Measurements from ENCODE around the gene MT1HL1. TPM values are rescaled to one million over a fixed set of nuclear protein-coding genes. Genes with fewer than 3 reads are reported as not detected.

The MT1HL1 gene
- total and polyA plus RNA-seq, 2 of the 8 experiments (the other 6 are each of a cell fraction or from before 2014, with no cell fraction given) = not detected

GRCh38 chr1:236980673-236981072, 23.6 kb downstream of the MT1HL1 start:
- H2BK20ac ChIP-seq (ENCODE audit: low read length) = no peak overlapping the region
- H3K23me2 ChIP-seq (ENCODE audit: low read depth, low read length) = no peaks in the 10 kb centered on the region; the same call in 1 of the 2 replicates
- 91% methylated on average over 6 of the region's 6 CpGs; no CpG with 5 or more reads in 1 of the 2 experiments for WGBS, 2 experiments (ENCODE audit: extremely low coverage in 1 of 2, insufficient coverage in 1 of 2, insufficient read length in 1 of 2, insufficient replicate concordance in 2 of 2, low coverage in 1 of 2, low lambda C conversion rate in 2 of 2, missing lambda C conversion rate in 1 of 2)
- H3K14ac ChIP-seq (ENCODE audit: insufficient read length) = no peak overlapping the region
- CTCF ChIA-PET (ENCODE audit: partially characterized antibody) = interaction anchor here (0.6 to 1.7 kb wide), 11 partner anchors 10 to 581 kb away, joined by 3 to 8 read pairs (median 5); partner anchors contain the start of gene RYR2
- H3K4me3 ChIP-seq (ENCODE audit: extremely low read depth in 1 of 4, insufficient read depth in 2 of 4, low read depth in 3 of 4, low read length in 4 of 4) = no peak overlapping the region
- H3K23ac ChIP-seq (ENCODE audit: insufficient read length) = no peak overlapping the region
- no peak for FAIRE-seq
- POLR2A ChIA-PET (ENCODE audit: partially characterized antibody) = no interaction called here
- TF ChIP-seq EZH2 (IDR thresholded peaks at IDR 0.05; ENCODE audit: low read depth, low read length, severe bottlenecking) (no peak), RXRA (IDR thresholded peaks at IDR 0.05; ENCODE audit: insufficient read depth, low read depth, low read length) (no peak), CHD1 (IDR thresholded peaks at IDR 0.05; ENCODE audit: low read depth, low read length) (no peak), KDM1A (IDR thresholded peaks at IDR 0.05; ENCODE audit: borderline replicate concordance, low read length) (no peak), TCF12 (IDR thresholded peaks at IDR 0.05; ENCODE audit: low read depth, low read length) (no peak), MAFK (IDR thresholded peaks at IDR 0.05; ENCODE audit: low read depth, low read length) (no peak), CBX5 (IDR thresholded peaks at IDR 0.05; ENCODE audit: low read depth, low read length) (no peak), PHF8 (conservative IDR thresholded peaks at IDR 0.05; ENCODE audit: low read depth, low read length) (no peak), SRF (IDR thresholded peaks at IDR 0.05; ENCODE audit: low read depth, low read length) (no peak), SAP30 (IDR thresholded peaks at IDR 0.05; ENCODE audit: insufficient read depth, insufficient replicate concordance, low read length) (no peak)
- H4K20me1 ChIP-seq (replicated peaks in 1 of 2; ENCODE audit: control insufficient read depth in 1 of 2, insufficient read depth in 2 of 2, low read length in 2 of 2) = no peaks in the 10 kb centered on the region
- H3K79me2 ChIP-seq (ENCODE audit: control insufficient read depth in 1 of 2, insufficient read depth in 2 of 2, low read length in 2 of 2) = no peaks in the 10 kb centered on the region
- no peak overlapping the region for H2BK120ac ChIP-seq (replicated peaks; ENCODE audit: low read depth, low read length)
- no peak overlapping the region for H4K5ac ChIP-seq (ENCODE audit: insufficient read length, low read depth, low read length)
- H3K4me2 ChIP-seq (ENCODE audit: insufficient read depth in 1 of 2, low read depth in 2 of 2, low read length in 2 of 2) = no peak overlapping the region
- H3K4me1 ChIP-seq (replicated peaks in 1 of 4; ENCODE audit: control insufficient read depth in 3 of 4, insufficient read depth in 4 of 4, low read length in 3 of 4) = peaks cover 0 to 3% (median 0%) of the 10 kb centered on the region in 4 experiments; a peak in 2 of 7 replicates
- H3K27ac ChIP-seq (ENCODE audit: low read depth, low read length) = no peak overlapping the region
- H3K18ac ChIP-seq (ENCODE audit: extremely low read depth, low read length) = no peak overlapping the region
- H3K27me3 ChIP-seq (replicated peaks in 1 of 4; ENCODE audit: control insufficient read depth in 3 of 4, extremely low read depth in 1 of 4, insufficient read depth in 3 of 4, low read length in 3 of 4) = no peaks in the 10 kb centered on the region
- no peak overlapping the region for H4K8ac ChIP-seq (ENCODE audit: extremely low read depth, insufficient read depth, low read length)
- no peak overlapping the region for H4K91ac ChIP-seq (replicated peaks; ENCODE audit: insufficient read length, low read length)
- H3K9ac ChIP-seq (replicated peaks in 1 of 4; ENCODE audit: extremely low read depth in 1 of 4, low read depth in 3 of 4, low read length in 3 of 4) = no peak overlapping the region
- no peaks in the 10 kb centered on the region for H3K36me3 ChIP-seq (ENCODE audit: control insufficient read depth in 2 of 4, insufficient read depth in 4 of 4, low read length in 3 of 4)
- H2BK12ac ChIP-seq (ENCODE audit: low read depth, low read length) = no peak overlapping the region
- H2BK5ac ChIP-seq (ENCODE audit: low read depth, low read length) = no peak overlapping the region
- H2AFZ ChIP-seq (ENCODE audit: low read length) = no peak overlapping the region
- H2BK15ac ChIP-seq (ENCODE audit: low read length) = no peak overlapping the region
- DNase-seq (ENCODE audit: low read depth in 1 of 2, low spot score in 2 of 2) = no peak
- H3K4ac ChIP-seq (replicated peaks; ENCODE audit: insufficient read length, low read depth, low read length) = no peak overlapping the region
- H3K79me1 ChIP-seq (ENCODE audit: low read depth, low read length) = no peaks in the 10 kb centered on the region
- no peak overlapping the region for H2AK5ac ChIP-seq (ENCODE audit: low read depth, low read length)
- no peaks in the 10 kb centered on the region for H3K9me3 ChIP-seq (ENCODE audit: insufficient read depth in 2 of 2, low read depth in 1 of 2, low read length in 1 of 2)
- H3K56ac ChIP-seq (replicated peaks; ENCODE audit: insufficient read length, low read depth, low read length) = no peak overlapping the region
